ENCODE results near the gene ATP13A3. TPM values are rescaled to one million over a fixed set of nuclear protein-coding genes. Genes with fewer than 3 reads are reported as not detected.

The ATP13A3 gene
- total RNA-seq, 1 experiment from 2014 or later = 78.3 TPM

- no peak for DNase-seq (ENCODE audit: low spot score)
- no peak overlapping the region for H3K27ac Mint-ChIP-seq
- H3K9me3 Mint-ChIP-seq = no peaks in the 10 kb centered on the region
- no peak overlapping the region for H3K4me3 Mint-ChIP-seq
- peaks cover 21% of the 10 kb centered on the region for H3K4me1 Mint-ChIP-seq
- H3K36me3 Mint-ChIP-seq = no peaks in the 10 kb centered on the region
- no peak for ATAC-seq
- TF ChIP-seq CREM (CRISPR knock-in tag; IDR thresholded peaks at IDR 0.05) (no peak), JUN (CRISPR knock-in tag; IDR thresholded peaks at IDR 0.05) (no peak), ZNF232 (CRISPR knock-in tag; IDR thresholded peaks at IDR 0.05) (no peak), HMGA2 (CRISPR knock-in tag; IDR thresholded peaks at IDR 0.05) (no peak), NR3C1 (CRISPR knock-in tag; conservative IDR thresholded peaks at IDR 0.05; ENCODE audit: low read depth) (no peak), E2F4 (CRISPR knock-in tag; IDR thresholded peaks at IDR 0.05; ENCODE audit: borderline replicate concordance, low read depth) (no peak), E2F1 (CRISPR knock-in tag; IDR thresholded peaks at IDR 0.05) (no peak), JAZF1 (CRISPR knock-in tag; IDR thresholded peaks at IDR 0.05) (no peak), RELA (CRISPR knock-in tag; IDR thresholded peaks at IDR 0.05; ENCODE audit: borderline replicate concordance) (no peak), SMAD4 (CRISPR knock-in tag; IDR thresholded peaks at IDR 0.05) (no peak), SOX15 (CRISPR knock-in tag; IDR thresholded peaks at IDR 0.05) (no peak), IRF2 (CRISPR knock-in tag; IDR thresholded peaks at IDR 0.05; ENCODE audit: borderline replicate concordance, low read depth) (no peak), ATF3 (CRISPR knock-in tag; conservative IDR thresholded peaks at IDR 0.05) (no peak), ETV6 (CRISPR knock-in tag; IDR thresholded peaks at IDR 0.05) (no peak), TCF7 (CRISPR knock-in tag; IDR thresholded peaks at IDR 0.05; ENCODE audit: low read depth) (no peak), AR (CRISPR knock-in tag; IDR thresholded peaks at IDR 0.05) (no peak), PREB (CRISPR knock-in tag; IDR thresholded peaks at IDR 0.05; ENCODE audit: borderline replicate concordance) (no peak)
- peaks cover 16% of the 10 kb centered on the region for H3K27me3 Mint-ChIP-seq (ENCODE audit: low read depth)
- POLR2A ChIA-PET = no interaction called here
- CTCF ChIA-PET = interaction anchor here (1.1 to 1.5 kb wide), 3 partner anchors 21 to 107 kb away, joined by 3 to 7 read pairs (median 5); no protein-coding TSS in a partner anchor
Measured at GRCh38 chr3:194365526-194365925, 121.3 kb downstream of the ATP13A3 start.

GRCh38 chr3:194364652-194365434 is 122.0 kb downstream of the ATP13A3 start:
- H3K27me3 Mint-ChIP-seq (ENCODE audit: low read depth) = peaks cover 18% of the 10 kb centered on the region
- no peak overlapping the region for H3K4me3 Mint-ChIP-seq
- H3K27ac Mint-ChIP-seq = no peak overlapping the region
- H3K4me1 Mint-ChIP-seq = peaks cover 14% of the 10 kb centered on the region
- H3K9me3 Mint-ChIP-seq = peaks cover 3% of the 10 kb centered on the region
- DNase-seq (ENCODE audit: low spot score) = no peak
- H3K36me3 Mint-ChIP-seq = no peaks in the 10 kb centered on the region
- no peak for TF ChIP-seq ZBTB21 (CRISPR knock-in tag; IDR thresholded peaks at IDR 0.05; ENCODE audit: borderline replicate concordance)
- TF ChIP-seq IRF2 (CRISPR knock-in tag; IDR thresholded peaks at IDR 0.05; ENCODE audit: borderline replicate concordance, low read depth) = no peak
- ChIA-PET POLR2A (no interaction called here), CTCF (interaction anchor here (0.9 to 1.5 kb wide), 4 partner anchors 21 to 107 kb away, joined by 3 to 7 read pairs (median 4); no protein-coding TSS in a partner anchor)
- peak; percentile 18; the same call in 1 of the 2 replicates for ATAC-seq

Measured in WTC11 (cell line).